ENCODE data around the gene ZNF506.
"Not testable (repeated sequence)": the region's sequence is repeated elsewhere in the genome, so short reads cannot be mapped to it uniquely, and the experiment has no call there.

ZNF506 gene

DNA sequence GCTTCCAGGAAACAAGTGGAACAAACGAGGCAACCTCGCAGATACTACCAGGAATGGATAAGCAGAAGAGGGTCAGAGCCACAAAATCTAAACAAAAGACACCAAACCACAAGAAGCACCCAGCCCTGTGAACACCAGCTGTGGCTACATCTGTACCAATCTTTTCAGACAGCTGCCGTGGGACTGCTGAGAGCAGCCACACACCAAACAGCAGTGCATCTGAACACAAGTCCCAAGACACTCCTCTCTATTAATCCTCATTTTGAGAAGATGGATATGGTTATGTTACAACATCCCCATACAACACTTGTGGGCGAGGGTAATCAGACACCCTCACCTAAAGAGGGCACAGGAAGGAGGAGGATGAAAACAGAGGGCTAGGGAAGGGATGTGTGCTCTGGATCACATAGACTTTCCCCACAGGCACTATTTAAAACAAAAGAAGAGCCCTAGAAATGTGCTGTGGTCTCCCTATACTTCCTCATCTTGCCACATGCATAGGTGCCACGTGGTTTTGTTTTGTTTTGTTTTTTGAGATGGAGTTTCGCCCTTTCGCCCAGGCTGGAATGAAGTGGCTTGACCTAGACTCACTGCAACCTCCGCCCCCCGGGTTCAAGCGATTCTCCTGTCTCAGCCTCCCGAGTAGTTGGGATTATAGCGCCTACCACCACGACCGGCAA is 47.1 kb downstream of the ZNF506 start:
- no peak for DNase-seq
- Histone ChIP-seq H3K4me3 (ENCODE audit: low read depth, low read length) (no peak overlapping the region), H3K4me1 (no peaks in the 10 kb centered on the region), H3K36me3 (no peaks in the 10 kb centered on the region), H3K27me3 (no peaks in the 10 kb centered on the region), H3K9me3 (no peaks in the 10 kb centered on the region)
- TF ChIP-seq, protein P1, sequence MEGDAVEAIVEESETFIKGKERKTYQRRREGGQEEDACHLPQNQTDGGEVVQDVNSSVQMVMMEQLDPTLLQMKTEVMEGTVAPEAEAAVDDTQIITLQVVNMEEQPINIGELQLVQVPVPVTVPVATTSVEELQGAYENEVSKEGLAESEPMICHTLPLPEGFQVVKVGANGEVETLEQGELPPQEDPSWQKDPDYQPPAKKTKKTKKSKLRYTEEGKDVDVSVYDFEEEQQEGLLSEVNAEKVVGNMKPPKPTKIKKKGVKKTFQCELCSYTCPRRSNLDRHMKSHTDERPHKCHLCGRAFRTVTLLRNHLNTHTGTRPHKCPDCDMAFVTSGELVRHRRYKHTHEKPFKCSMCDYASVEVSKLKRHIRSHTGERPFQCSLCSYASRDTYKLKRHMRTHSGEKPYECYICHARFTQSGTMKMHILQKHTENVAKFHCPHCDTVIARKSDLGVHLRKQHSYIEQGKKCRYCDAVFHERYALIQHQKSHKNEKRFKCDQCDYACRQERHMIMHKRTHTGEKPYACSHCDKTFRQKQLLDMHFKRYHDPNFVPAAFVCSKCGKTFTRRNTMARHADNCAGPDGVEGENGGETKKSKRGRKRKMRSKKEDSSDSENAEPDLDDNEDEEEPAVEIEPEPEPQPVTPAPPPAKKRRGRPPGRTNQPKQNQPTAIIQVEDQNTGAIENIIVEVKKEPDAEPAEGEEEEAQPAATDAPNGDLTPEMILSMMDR (IDR thresholded peaks at IDR 0.05; ENCODE audit: low read depth, low read length) = no peak

DNA sequence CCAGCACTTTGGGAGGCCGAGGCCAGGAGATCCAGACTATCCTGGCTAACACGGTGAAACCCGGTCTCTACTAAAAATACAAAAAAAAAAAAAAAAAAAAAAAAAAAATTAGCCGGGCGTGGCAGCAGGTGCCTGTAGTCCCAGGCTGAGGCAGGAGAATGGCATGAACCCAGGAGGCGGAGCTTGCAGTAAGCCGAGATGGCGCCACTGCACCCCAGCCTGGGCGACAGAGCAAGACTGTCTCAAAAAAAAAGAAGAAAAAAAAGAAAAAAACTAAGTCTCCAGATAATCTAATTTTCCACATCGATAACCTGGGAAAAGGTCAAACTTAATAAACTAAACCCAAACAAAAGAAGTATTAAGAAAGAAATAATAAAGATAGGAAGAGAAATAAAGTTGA is 49.6 kb downstream of the ZNF506 start:
- H3K36me3 ChIP-seq; H3K4me3 ChIP-seq (ENCODE audit: low read depth, low read length); H3K4me1 ChIP-seq; H3K9me3 ChIP-seq; H3K27me3 ChIP-seq; DNase-seq: not testable (repeated sequence)

GRCh38 chr19:19769971-19770370 is 51.6 kb downstream of the ZNF506 start:
- H3K4me3 ChIP-seq (ENCODE audit: low read depth, low read length); H3K27me3 ChIP-seq; H3K4me1 ChIP-seq; DNase-seq; H3K9me3 ChIP-seq; H3K36me3 ChIP-seq: not testable (repeated sequence)

GRCh38 chr19:19758164-19758563 is 63.4 kb downstream of the ZNF506 start:
- TF ChIP-seq, protein P1 (IDR thresholded peaks at IDR 0.05; ENCODE audit: low read depth, low read length) = no peak
- DNase-seq = no peak

DNA sequence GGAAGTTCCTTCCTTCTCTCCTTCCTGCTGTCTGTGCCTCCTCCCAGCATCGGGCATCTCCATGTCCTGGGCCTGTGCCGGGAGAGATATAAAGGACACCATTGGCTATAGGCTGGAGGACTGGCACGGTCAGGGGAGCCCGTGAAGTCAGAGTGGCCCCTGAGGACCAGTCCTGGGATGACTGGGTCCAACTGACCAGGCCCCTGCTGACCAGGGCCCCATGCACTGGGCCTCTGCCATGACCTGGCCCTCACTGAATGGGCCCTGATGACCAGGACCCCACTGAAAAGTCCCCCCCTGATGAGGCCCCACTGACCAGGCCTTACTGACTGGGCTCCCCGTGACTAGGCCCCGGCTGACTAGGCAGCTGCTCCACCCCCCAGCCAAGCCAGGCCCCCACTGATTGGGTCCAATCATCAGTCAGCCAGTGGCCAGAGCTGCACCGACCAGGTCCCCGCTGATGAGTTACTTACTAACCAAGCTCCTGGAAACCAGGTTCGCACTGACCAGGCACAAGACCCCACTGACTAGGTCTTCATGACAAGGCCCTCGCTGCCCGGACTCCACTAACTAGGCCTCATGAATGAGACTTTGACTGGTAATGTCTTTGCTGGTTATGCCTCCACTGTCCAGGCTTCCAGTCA is 68.7 kb downstream of the ZNF506 start:
- no peak for DNase-seq
- TF ChIP-seq, protein P1 (IDR thresholded peaks at IDR 0.05; ENCODE audit: low read depth, low read length) = no peak
- Histone ChIP-seq H3K27me3 (no peaks in the 10 kb centered on the region), H3K4me3 (ENCODE audit: low read depth, low read length) (no peak overlapping the region), H3K4me1 (no peaks in the 10 kb centered on the region), H3K36me3 (no peaks in the 10 kb centered on the region), H3K9me3 (no peaks in the 10 kb centered on the region)

More at GRCh38 chr19:19758164-19758563, 63.4 kb downstream of the ZNF506 start:
- Histone ChIP-seq H3K36me3 (no peaks in the 10 kb centered on the region), H3K27me3 (no peaks in the 10 kb centered on the region), H3K4me3 (ENCODE audit: low read depth, low read length) (no peak overlapping the region), H3K4me1 (no peaks in the 10 kb centered on the region), H3K9me3 (no peaks in the 10 kb centered on the region)

- Histone ChIP-seq H3K4me3 (ENCODE audit: low read depth, low read length) (no peak overlapping the region), H3K36me3 (no peaks in the 10 kb centered on the region), H3K27me3 (no peaks in the 10 kb centered on the region), H3K9me3 (no peaks in the 10 kb centered on the region), H3K4me1 (no peaks in the 10 kb centered on the region)
- no peak for DNase-seq
- TF ChIP-seq, protein P1 (IDR thresholded peaks at IDR 0.05; ENCODE audit: low read depth, low read length) = no peak
Observed at GRCh38 chr19:19751846-19752245, 69.7 kb downstream of the ZNF506 start.

Data from BE2C (cell line).